Fibroblast of the aortic adventitia (primary cell): Measurements from ENCODE around the gene HLA-B. TPM values are rescaled to one million over a fixed set of nuclear protein-coding genes. Genes with fewer than 3 reads are reported as not detected.
"Not testable (repeated sequence)": the region's sequence is repeated elsewhere in the genome, so short reads cannot be mapped to it uniquely, and the experiment has no call there.

ENCODE experiments used
- DNase-seq: peaks from one replicate; pipeline ENCODE4 v3.0.0-alpha.2; 2010; ENCODE audit warnings: low read depth
- H3K4me3 ChIP-seq: 2 replicates; pipeline ENCODE4 v1.5.1; 2011; ENCODE audit warnings: low read depth, mild to moderate bottlenecking, control low read depth, low read length, moderate library complexity
- CTCF ChIP-seq: IDR thresholded peaks from 2 replicates; pipeline ENCODE4 v1.5.1; 2011; ENCODE audit warnings: mild to moderate bottlenecking, low read length, control low read depth, inconsistent platforms; ENCODE audit not compliant: insufficient read depth
- total RNA-seq: library from RNA; depleted of rRNA; stranded (reverse); fragments of >200 nt; gene quantifications from 2 replicates; pipeline ENCODE4 v1.2.3, GENCODE V29; 2012; ENCODE audit warnings: low replicate concordance

Gene HLA-B
- total RNA-seq, 1 donor: 84.2 TPM

DNA sequence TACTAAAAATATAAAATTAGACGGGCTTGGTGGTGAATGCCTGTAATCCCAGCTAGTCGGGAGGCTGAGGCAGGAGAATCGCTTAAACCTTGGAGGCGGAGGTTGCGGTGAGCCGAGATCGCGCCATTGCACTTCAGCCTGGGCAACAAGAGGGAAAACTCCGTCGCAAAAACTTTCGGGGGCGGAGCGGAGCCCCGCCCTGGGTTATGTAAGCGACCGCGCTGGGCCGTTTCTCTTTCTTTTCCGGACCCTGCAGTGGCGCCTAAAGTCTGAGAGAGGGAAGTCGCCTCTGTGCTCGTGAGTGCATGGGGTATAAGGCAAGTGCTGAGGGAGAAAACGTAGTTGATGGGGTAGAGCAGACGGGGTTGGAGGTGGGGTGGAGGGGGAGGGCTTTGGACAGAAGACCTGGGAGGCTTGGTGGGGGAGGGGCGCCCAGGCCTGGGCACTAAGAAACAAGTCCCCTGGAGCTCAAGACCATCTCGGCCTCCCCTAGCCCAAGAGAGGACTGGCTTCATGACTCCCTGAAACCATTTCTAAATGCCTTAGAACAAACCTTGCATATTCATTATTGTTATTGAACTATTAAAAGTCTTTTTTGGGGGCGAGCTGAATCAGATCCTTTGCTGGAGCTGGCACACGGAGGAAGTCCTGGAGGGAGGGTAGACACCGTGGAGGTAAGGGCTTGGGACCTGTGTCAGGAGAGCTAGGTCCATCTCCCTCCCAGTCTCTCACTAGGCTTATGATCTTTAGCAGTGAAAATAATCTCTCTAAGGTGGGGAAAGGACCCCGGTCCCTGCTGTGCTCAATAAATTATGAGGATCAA, 43.7 kb upstream of the HLA-B start:
- TF ChIP-seq CTCF: no peak
- peak; percentile 71 for DNase-seq
- H3K4me3 ChIP-seq: peak overlapping the region; percentile 90

GRCh38 chr6:31399589-31400466, 42.8 kb upstream of the HLA-B start:
- peak; percentile 94 for DNase-seq
- peak; percentile 87 for TF ChIP-seq CTCF
- H3K4me3 ChIP-seq: peak overlapping the region; percentile 90

DNA sequence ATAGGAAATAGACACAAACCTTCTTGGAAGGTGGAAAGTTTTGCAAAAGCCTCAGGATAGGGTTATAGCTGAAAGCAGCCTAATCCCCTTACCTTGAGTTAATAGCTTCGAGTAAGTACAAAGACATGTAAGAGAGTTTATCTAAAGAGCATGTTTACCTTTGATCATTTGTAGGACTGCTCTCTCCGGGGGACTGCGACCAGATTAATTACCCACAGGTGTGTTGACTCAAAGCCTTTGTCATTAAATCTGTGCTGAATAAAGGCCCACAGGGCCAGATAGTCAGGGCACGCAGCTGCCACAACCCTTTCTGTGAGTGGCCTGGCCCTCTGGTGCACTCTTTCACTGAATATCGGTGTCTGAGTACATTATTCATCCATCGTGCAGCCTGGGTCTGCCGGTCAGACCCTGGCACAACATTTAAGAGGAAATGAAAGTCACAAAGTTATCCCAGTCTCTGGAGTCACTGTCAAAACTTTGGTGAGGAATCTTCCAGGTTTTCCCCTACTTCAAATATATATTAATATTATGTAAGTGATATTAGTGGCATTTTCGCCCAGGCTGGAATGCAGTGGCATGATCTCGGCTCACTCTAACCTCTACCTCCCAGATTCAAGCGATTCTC, 41.0 kb upstream of the HLA-B start:
- no peak for DNase-seq
- TF ChIP-seq CTCF: no peak
- no peak overlapping the region for H3K4me3 ChIP-seq

- not testable (repeated sequence) for DNase-seq, H3K4me3 ChIP-seq
Observed at GRCh38 chr6:31397153-31397499, 40.1 kb upstream of the HLA-B start.

DNA sequence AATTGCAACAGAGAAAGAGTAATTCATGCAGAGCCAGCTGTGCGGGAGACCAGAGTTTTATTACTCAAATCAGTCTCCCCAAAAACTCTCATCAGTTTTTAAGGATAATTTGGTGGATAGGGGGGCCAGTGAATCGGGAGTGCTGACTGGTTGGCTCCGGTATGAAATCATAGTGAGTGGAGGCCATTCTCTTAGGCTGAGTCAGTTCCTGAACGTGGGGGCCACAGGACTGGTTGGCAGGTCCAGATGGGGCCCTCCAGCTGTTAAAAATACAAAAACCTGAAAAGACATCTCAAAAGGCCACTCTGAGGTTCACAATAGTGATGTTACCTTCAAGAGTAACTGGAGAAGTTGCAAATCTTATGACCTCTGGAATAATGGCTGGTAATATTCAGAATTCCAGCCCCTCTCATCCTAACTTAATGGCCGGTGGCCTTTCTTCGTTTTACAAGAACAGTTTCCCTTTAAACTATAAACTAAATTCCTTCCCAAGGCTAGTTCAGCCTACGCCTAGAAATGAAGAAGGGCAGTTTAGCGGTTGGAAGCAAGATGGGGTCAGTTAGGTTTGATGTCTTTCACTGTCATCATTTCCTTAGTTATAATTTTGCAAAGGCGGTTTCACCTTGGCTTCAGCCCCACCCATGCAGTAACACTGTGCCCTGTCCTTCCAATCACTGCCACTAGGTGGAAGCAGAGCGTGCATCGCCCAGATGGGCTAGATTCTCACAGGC, 39.6 kb upstream of the HLA-B start:
- DNase-seq: peak; percentile 83
- peak; percentile 83 for TF ChIP-seq CTCF
- no peak overlapping the region for H3K4me3 ChIP-seq

- DNase-seq: no peak
- H3K4me3 ChIP-seq: no peak overlapping the region
- no peak for TF ChIP-seq CTCF
Observed at GRCh38 chr6:31395832-31396231, 38.9 kb upstream of the HLA-B start.

DNA sequence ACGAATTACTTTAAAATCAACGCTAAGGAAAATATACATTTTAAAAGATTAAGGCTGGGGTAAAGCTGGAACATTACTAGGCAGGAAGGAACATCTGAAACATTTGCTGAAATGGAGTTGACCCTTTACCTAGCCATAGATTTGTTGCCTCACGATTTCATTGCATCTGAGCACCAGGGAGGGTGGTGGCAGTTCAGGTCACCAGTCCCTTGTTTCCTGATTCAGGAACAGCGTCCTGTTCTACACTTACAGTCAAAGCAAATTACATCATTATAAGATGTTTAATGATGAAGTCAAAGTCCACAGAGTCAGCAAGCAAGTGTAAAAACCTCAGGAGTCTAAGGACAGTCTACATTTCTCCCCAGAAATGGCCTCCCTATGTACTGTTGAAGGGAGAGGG, 37.4 kb upstream of the HLA-B start:
- no peak for DNase-seq
- no peak for TF ChIP-seq CTCF
- H3K4me3 ChIP-seq: no peak overlapping the region
